ENCODE measurements around the gene SLC29A3. TPM values are rescaled to one million over a fixed set of nuclear protein-coding genes. Genes with fewer than 3 reads are reported as not detected.
"Not testable (repeated sequence)": the region's sequence is repeated elsewhere in the genome, so short reads cannot be mapped to it uniquely, and the experiment has no call there.

Gene SLC29A3
- polyA plus RNA-seq, 1 donor (not counting 4 experiments of a cell fraction or from before 2014, with no cell fraction given): 0.52 TPM

DNA sequence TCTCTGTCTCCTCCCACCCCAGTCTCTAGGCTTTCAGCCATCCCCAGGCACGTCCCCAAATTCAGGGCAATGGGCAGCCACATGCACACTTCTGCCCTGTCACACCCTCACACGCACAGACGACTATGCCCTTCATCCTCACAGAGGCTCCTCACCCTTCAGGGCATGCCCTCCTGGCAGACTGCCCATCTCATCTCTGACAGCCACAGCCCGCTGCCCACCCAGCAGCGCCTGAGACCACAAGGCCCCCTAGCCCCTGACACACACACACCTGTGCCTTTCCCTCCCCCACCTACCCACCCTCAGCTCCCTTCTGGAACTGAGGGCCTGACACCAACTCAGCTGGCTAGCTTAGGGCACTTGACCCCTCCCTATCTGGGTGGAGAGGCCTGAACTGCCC is 23.0 kb upstream of the SLC29A3 start:
- H3K27ac ChIP-seq (ENCODE audit: control insufficient read depth, insufficient read depth, low read length): no peak overlapping the region

GRCh38 chr10:71296811-71297210 is 22.2 kb upstream of the SLC29A3 start:
- H4K20me1 ChIP-seq (ENCODE audit: control insufficient read depth, extremely low read depth, insufficient read depth, low read length); dilution Hi-C loops (cut with MboI; ENCODE audit: extremely low pct_ligation_motif_present, low sequenced_read_pairs); H3K9me1 ChIP-seq (ENCODE audit: control insufficient read depth, extremely low read depth, insufficient read depth, low read length); DNase-seq (ENCODE audit: low read depth, low spot score); H3K27me3 ChIP-seq (ENCODE audit: control insufficient read depth, extremely low read depth, insufficient read depth, low read length); H3K27ac ChIP-seq (ENCODE audit: control insufficient read depth, insufficient read depth, low read length); H3K9me3 ChIP-seq (ENCODE audit: control insufficient read depth, low read depth, low read length); H3K9ac ChIP-seq (ENCODE audit: control insufficient read depth, extremely low read depth, insufficient read depth, low read length); H3K36me3 ChIP-seq (ENCODE audit: control insufficient read depth in 2 of 2, extremely low read depth in 1 of 2, insufficient read depth in 2 of 2, low read length in 2 of 2); H3K4me3 ChIP-seq (ENCODE audit: control insufficient read depth in 2 of 3, extremely low read depth in 1 of 3, insufficient read depth in 2 of 3, low read depth in 1 of 3, low read length in 3 of 3); FAIRE-seq; H3K4me2 ChIP-seq (ENCODE audit: control insufficient read depth, extremely low read depth, insufficient read depth, low read depth, low read length); H3K79me2 ChIP-seq (ENCODE audit: control insufficient read depth, insufficient read depth, low read length): not testable (repeated sequence)
- Histone ChIP-seq H2AFZ (ENCODE audit: control insufficient read depth, low read length) (peak overlapping the region; percentile 19), H3K4me1 (ENCODE audit: control insufficient read depth, extremely low read depth, insufficient read depth, low read length) (peaks cover 17% of the 10 kb centered on the region)

More for the DNA sequence above, 23.0 kb upstream of the SLC29A3 start:
- DNase-seq (ENCODE audit: low read depth, low spot score): no peak
- H2AFZ ChIP-seq (ENCODE audit: control insufficient read depth, low read length): no peak overlapping the region
- H3K4me1 ChIP-seq (ENCODE audit: control insufficient read depth, extremely low read depth, insufficient read depth, low read length): peaks cover 12% of the 10 kb centered on the region
- H3K27me3 ChIP-seq (ENCODE audit: control insufficient read depth, extremely low read depth, insufficient read depth, low read length): peaks cover 6% of the 10 kb centered on the region
- H3K36me3 ChIP-seq (ENCODE audit: control insufficient read depth in 2 of 2, extremely low read depth in 1 of 2, insufficient read depth in 2 of 2, low read length in 2 of 2): peaks cover 0 to 2% of the 10 kb centered on the region in 2 experiments
- H3K9ac ChIP-seq (ENCODE audit: control insufficient read depth, extremely low read depth, insufficient read depth, low read length): no peak overlapping the region
- no peaks in the 10 kb centered on the region for H3K9me1 ChIP-seq (ENCODE audit: control insufficient read depth, extremely low read depth, insufficient read depth, low read length)
- TF ChIP-seq EZH2 (IDR thresholded peaks at IDR 0.05; ENCODE audit: low read length): no peak
- no peak for TF ChIP-seq CTCF (optimal IDR thresholded peaks at IDR 0.05 in 1 of 3, IDR thresholded peaks at IDR 0.05 in 1 of 3, conservative IDR thresholded peaks at IDR 0.05 in 1 of 3; ENCODE audit: extremely low read depth in 1 of 3, insufficient read depth in 2 of 3, low read length in 3 of 3)
- no peak overlapping the region for H3K4me3 ChIP-seq (ENCODE audit: control insufficient read depth in 2 of 3, extremely low read depth in 1 of 3, insufficient read depth in 2 of 3, low read depth in 1 of 3, low read length in 3 of 3)
- dilution Hi-C loops (cut with MboI; ENCODE audit: extremely low pct_ligation_motif_present, low sequenced_read_pairs): no loop called here
- H3K79me2 ChIP-seq (ENCODE audit: control insufficient read depth, insufficient read depth, low read length): no peaks in the 10 kb centered on the region
- no peak for FAIRE-seq
- H3K4me2 ChIP-seq (ENCODE audit: control insufficient read depth, extremely low read depth, insufficient read depth, low read depth, low read length): no peak overlapping the region
- peaks cover 5% of the 10 kb centered on the region for H4K20me1 ChIP-seq (ENCODE audit: control insufficient read depth, extremely low read depth, insufficient read depth, low read length)
- H3K9me3 ChIP-seq (ENCODE audit: control insufficient read depth, low read depth, low read length): no peaks in the 10 kb centered on the region

- no peak for TF ChIP-seq CTCF (optimal IDR thresholded peaks at IDR 0.05 in 1 of 3, IDR thresholded peaks at IDR 0.05 in 1 of 3, conservative IDR thresholded peaks at IDR 0.05 in 1 of 3; ENCODE audit: extremely low read depth in 1 of 3, insufficient read depth in 2 of 3, low read length in 3 of 3)
- TF ChIP-seq EZH2 (IDR thresholded peaks at IDR 0.05; ENCODE audit: low read length): no peak
- no peak overlapping the region for H2AFZ ChIP-seq (ENCODE audit: control insufficient read depth, low read length)
- H3K36me3 ChIP-seq (ENCODE audit: control insufficient read depth in 2 of 2, extremely low read depth in 1 of 2, insufficient read depth in 2 of 2, low read length in 2 of 2): peaks cover 0 to 2% of the 10 kb centered on the region in 2 experiments
- peaks cover 17% of the 10 kb centered on the region for H3K4me1 ChIP-seq (ENCODE audit: control insufficient read depth, extremely low read depth, insufficient read depth, low read length)
- peaks cover 6% of the 10 kb centered on the region for H3K27me3 ChIP-seq (ENCODE audit: control insufficient read depth, extremely low read depth, insufficient read depth, low read length)
- H3K4me3 ChIP-seq (ENCODE audit: control insufficient read depth in 2 of 3, extremely low read depth in 1 of 3, insufficient read depth in 2 of 3, low read depth in 1 of 3, low read length in 3 of 3): no peak overlapping the region
- H4K20me1 ChIP-seq (ENCODE audit: control insufficient read depth, extremely low read depth, insufficient read depth, low read length): peaks cover 5% of the 10 kb centered on the region
- no peak overlapping the region for H3K27ac ChIP-seq (ENCODE audit: control insufficient read depth, insufficient read depth, low read length)
- H3K9me3 ChIP-seq (ENCODE audit: control insufficient read depth, low read depth, low read length): no peaks in the 10 kb centered on the region
- FAIRE-seq (no peak), DNase-seq (ENCODE audit: low read depth, low spot score) (no peak)
- no peak overlapping the region for H3K9ac ChIP-seq (ENCODE audit: control insufficient read depth, extremely low read depth, insufficient read depth, low read length)
- peaks cover 2% of the 10 kb centered on the region for H3K9me1 ChIP-seq (ENCODE audit: control insufficient read depth, extremely low read depth, insufficient read depth, low read length)
- no peak overlapping the region for H3K4me2 ChIP-seq (ENCODE audit: control insufficient read depth, extremely low read depth, insufficient read depth, low read depth, low read length)
- H3K79me2 ChIP-seq (ENCODE audit: control insufficient read depth, insufficient read depth, low read length): no peaks in the 10 kb centered on the region
- dilution Hi-C loops (cut with MboI; ENCODE audit: extremely low pct_ligation_motif_present, low sequenced_read_pairs): no loop called here
Observed at GRCh38 chr10:71297343-71297742, 21.7 kb upstream of the SLC29A3 start.
